ENCODE results near the gene TMEM184A.

- TF ChIP-seq CTCF (IDR thresholded peaks at IDR 0.05) (no peak), POLR2A (IDR thresholded peaks at IDR 0.05) (no peak)
Observed at GRCh38 chr7:1563981-1564602, 8.1 kb upstream of the TMEM184A start.
